Keratinocyte (primary cell): ENCODE measurements around the gene RDH5. TPM values are rescaled to one million over a fixed set of nuclear protein-coding genes. Genes with fewer than 3 reads are reported as not detected.

Experiments used
- DNase-seq: peaks from one replicate; pipeline ENCODE4 v3.0.0-alpha.2; 2011; ENCODE audit warnings: low read depth, missing footprints, low spot score
- FAIRE-seq: peaks from 2 replicates; lab custom pipeline; 2011; peaks lifted over from hg19 to GRCh38; lab: Jason Lieb, UNC
- H2AFZ ChIP-seq: 2 replicates; pipeline ENCODE4 v1.6.0; 2012; ENCODE audit warnings: low read length, control low read depth, inconsistent platforms; ENCODE audit not compliant: control insufficient read depth
- H3K27ac ChIP-seq: 2 replicates; pipeline ENCODE4 v1.5.1; 2011; ENCODE audit warnings: low read length; ENCODE audit not compliant: control insufficient read depth, insufficient read depth
- H3K27me3 ChIP-seq: 3 replicates; pipeline ENCODE4 v1.6.0; 2011; ENCODE audit warnings: low read length; ENCODE audit not compliant: control insufficient read depth, insufficient read depth; ENCODE audit errors: extremely low read depth
- H3K36me3 ChIP-seq, 2 experiments: 2 replicates in 1 of 2; 3 replicates in 1 of 2; pipeline ENCODE4 v1.5.1; 2011; ENCODE audit warnings: low read length in 2 of 2, mild to moderate bottlenecking in 1 of 2; ENCODE audit not compliant: control insufficient read depth in 2 of 2, insufficient read depth in 2 of 2; ENCODE audit errors: extremely low read depth in 1 of 2
- H3K4me1 ChIP-seq: 3 replicates; pipeline ENCODE4 v1.5.1; 2011; ENCODE audit warnings: low read length; ENCODE audit not compliant: control insufficient read depth, insufficient read depth; ENCODE audit errors: extremely low read depth
- H3K4me2 ChIP-seq: 3 replicates; pipeline ENCODE4 v1.6.0; 2011; ENCODE audit warnings: low read depth, low read length; ENCODE audit not compliant: control insufficient read depth, insufficient read depth; ENCODE audit errors: extremely low read depth
- H3K4me3 ChIP-seq, 3 experiments: fragments of 200-600 bp in 1 of 3; sonication (generic) in 1 of 3; 2 replicates in 2 of 3; 3 replicates in 1 of 3; pipeline ENCODE4 v1.5.1; 2011 to 2016; ENCODE audit warnings: low read length in 3 of 3, mild to moderate bottlenecking in 3 of 3, control low read depth in 2 of 3, inconsistent platforms in 1 of 3, low read depth in 1 of 3, mixed read lengths in 1 of 3, mixed run types in 1 of 3, moderate library complexity in 1 of 3; ENCODE audit not compliant: control insufficient read depth in 2 of 3, insufficient read depth in 2 of 3; ENCODE audit errors: extremely low read depth in 1 of 3
- H3K79me2 ChIP-seq: 2 replicates; pipeline ENCODE4 v1.6.0; 2012; ENCODE audit warnings: low read length; ENCODE audit not compliant: control insufficient read depth, insufficient read depth
- H3K9ac ChIP-seq: 3 replicates; pipeline ENCODE4 v1.6.0; 2011; ENCODE audit warnings: low read length; ENCODE audit not compliant: control insufficient read depth, insufficient read depth; ENCODE audit errors: extremely low read depth
- H3K9me1 ChIP-seq: 3 replicates; pipeline ENCODE4 v1.6.0; 2011; ENCODE audit warnings: low read length; ENCODE audit not compliant: control insufficient read depth, insufficient read depth; ENCODE audit errors: extremely low read depth
- H3K9me3 ChIP-seq: 2 replicates; pipeline ENCODE4 v1.5.1; 2012; ENCODE audit warnings: low read depth, low read length; ENCODE audit not compliant: control insufficient read depth
- H4K20me1 ChIP-seq: 3 replicates; pipeline ENCODE4 v1.6.0; 2011; ENCODE audit warnings: low read length; ENCODE audit not compliant: control insufficient read depth, insufficient read depth; ENCODE audit errors: extremely low read depth
- CTCF ChIP-seq, 3 experiments: IDR thresholded peaks in 1 of 3; conservative IDR thresholded peaks in 1 of 3; optimal IDR thresholded peaks in 1 of 3; 2 replicates in 2 of 3; 3 replicates in 1 of 3; pipeline versions ENCODE3 to v1.5.1; 2011; ENCODE audit warnings: low read length in 3 of 3, mild to moderate bottlenecking in 3 of 3, moderate library complexity in 2 of 3, control low read depth in 1 of 3, inconsistent platforms in 1 of 3; ENCODE audit not compliant: insufficient read depth in 2 of 3; ENCODE audit errors: extremely low read depth in 1 of 3
- EZH2 ChIP-seq: IDR thresholded peaks from one replicate; pipeline ENCODE4 v1.6.1; 2012; ENCODE audit warnings: inconsistent platforms, mild to moderate bottlenecking, low read length, moderate library complexity
- dilution Hi-C: fragments of 300-500 bp; cut with MboI; formaldehyde crosslinking; loops from one replicate; pipeline ENCODE4 v1.7.0; 2020; ENCODE audit warnings: low sequenced_read_pairs; ENCODE audit not compliant: extremely low pct_ligation_motif_present
- polyA plus RNA-seq, 5 experiments: library from polyadenylated mRNA; depleted of rRNA in 3 of 5; stranded (reverse) in 3 of 5; stranded (forward) in 1 of 5; unstranded in 1 of 5; fragments of >200 nt; gene quantifications; 1 replicate in 1 of 5; 2 replicates in 3 of 5; 3 replicates in 1 of 5; pipeline versions ENCODE4 v1.2.1 to v1.2.3, GENCODE V29; 2011 to 2012; ENCODE audit warnings: missing spikeins in 2 of 5, low read depth in 1 of 5, low replicate concordance in 1 of 5
- small RNA-seq, 3 experiments: library from RNA; depleted of rRNA; stranded (forward); fragments of <200 nt; gene quantifications; one replicate each; pipeline ENCODE3, GENCODE V24; 2012; ENCODE audit warnings: low read depth in 3 of 3, low replicate concordance in 1 of 3; ENCODE audit not compliant: insufficient read length in 3 of 3

RDH5 gene
- polyA plus RNA-seq, 1 donor (not counting 4 experiments of a cell fraction or from before 2014, with no cell fraction given), result 1.2 TPM

GRCh38 chr12:55771736-55772135 is 51.5 kb downstream of the RDH5 start:
- Histone ChIP-seq H3K79me2 (peaks cover 18% of the 10 kb centered on the region), H3K4me1 (no peaks in the 10 kb centered on the region), H2AFZ (no peak overlapping the region), H3K4me3 (no peak overlapping the region), H3K9me1 (no peaks in the 10 kb centered on the region), H3K27me3 (no peaks in the 10 kb centered on the region), H3K27ac (no peak overlapping the region), H3K36me3 (peaks cover 11 to 12% of the 10 kb centered on the region in 2 experiments), H3K4me2 (no peak overlapping the region), H3K9me3 (no peaks in the 10 kb centered on the region), H3K9ac (no peak overlapping the region), H4K20me1 (peaks cover 3% of the 10 kb centered on the region)
- DNase-seq (no peak), FAIRE-seq (no peak)
- TF ChIP-seq CTCF (optimal IDR thresholded peaks at IDR 0.05 in 1 of 3, IDR thresholded peaks at IDR 0.05 in 1 of 3, conservative IDR thresholded peaks at IDR 0.05 in 1 of 3; ENCODE audit: extremely low read depth in 1 of 3, insufficient read depth in 2 of 3, low read length in 3 of 3) (no peak), EZH2 (no peak)
- dilution Hi-C loops, result no loop called here

Small RNAs within 50 kb of the gene (small RNA-seq; reads per million reads assigned to genes)
- gene AC009779.1 (0 reads per million in 3 experiments), gene RF00017 (0 reads per million in 3 experiments)

Other genes starting within 250 kb of the RDH5 start
- gene OR6C68, start 228.0 kb upstream of the RDH5 start, polyA plus RNA-seq, result not detected in 3 replicates
- gene OR6C4, start 170.8 kb upstream of the RDH5 start, polyA plus RNA-seq, result not detected in 3 replicates
- not detected in 3 replicates for gene OR2AP1, start 147.9 kb upstream of the RDH5 start, polyA plus RNA-seq
- not detected in 3 replicates for gene OR10P1, start 83.5 kb upstream of the RDH5 start, polyA plus RNA-seq
- gene ITGA7, start 12.5 kb upstream of the RDH5 start, polyA plus RNA-seq, result 0.04 to 0.19 TPM (median 0.07 TPM) in 3 replicates
- gene BLOC1S1, start 4.3 kb upstream of the RDH5 start, polyA plus RNA-seq, result 53.1 to 68.2 TPM (median 62.5 TPM) in 3 replicates
- gene CD63, start 8.6 kb downstream of the RDH5 start, polyA plus RNA-seq, result 517 to 917 TPM (median 749 TPM) in 3 replicates
- gene GDF11, start 22.7 kb downstream of the RDH5 start, polyA plus RNA-seq, result 2.5 to 6.2 TPM (median 2.7 TPM) in 3 replicates
- 117 to 168 TPM (median 119 TPM) in 3 replicates for gene SARNP, start 97.3 kb downstream of the RDH5 start, polyA plus RNA-seq
- gene ORMDL2, start 97.6 kb downstream of the RDH5 start, polyA plus RNA-seq, result 108 to 129 TPM (median 114 TPM) in 3 replicates
- gene DNAJC14, start 109.2 kb downstream of the RDH5 start, polyA plus RNA-seq, result 6.1 to 8.5 TPM (median 7.7 TPM) in 3 replicates
- 2.2 to 4.1 TPM (median 2.7 TPM) in 3 replicates for gene MMP19, start 122.5 kb downstream of the RDH5 start, polyA plus RNA-seq
- 43.6 to 63.4 TPM (median 61.6 TPM) in 3 replicates for gene PYM1, start 207.5 kb downstream of the RDH5 start, polyA plus RNA-seq
- gene DGKA, start 210.8 kb downstream of the RDH5 start, polyA plus RNA-seq, result 161 to 263 TPM (median 174 TPM) in 3 replicates
- 1.3 to 2.1 TPM (median 1.4 TPM) in 3 replicates for gene PMEL, start 245.6 kb downstream of the RDH5 start, polyA plus RNA-seq
- gene CDK2, start 246.4 kb downstream of the RDH5 start, polyA plus RNA-seq, result 34.3 to 49.3 TPM (median 47.3 TPM) in 3 replicates